Activated CD4-positive, CD25-positive, alpha-beta regulatory T cell treated with anti-CD3 and anti-CD28 coated beads, Interleukin-2, amount 50 U/mL, for 24 hours (primary cell): ENCODE data around the gene PFKFB1.
"Not testable (repeated sequence)": the region's sequence is repeated elsewhere in the genome, so short reads cannot be mapped to it uniquely, and the experiment has no call there.

ENCODE experiments used
- ATAC-seq, 2 donors: fragments of 150-1000 bp; cut with Tn5 transposase; one replicate each; pipeline ENCODE4 v1.10.0; 2021; ENCODE audit warnings: mild to moderate bottlenecking in 1 of 2, moderate library complexity in 1 of 2

PFKFB1 gene

GRCh38 chrX:54992911-54993622 is 921 bp downstream of the PFKFB1 start:
- ATAC-seq = no peak

- ATAC-seq = no peak
Observed at GRCh38 chrX:54991706-54992105, 2.3 kb downstream of the PFKFB1 start.

GRCh38 chrX:54983306-54983705 is 10.7 kb downstream of the PFKFB1 start:
- not testable (repeated sequence) for ATAC-seq

GRCh38 chrX:54980334-54980733 is 13.7 kb downstream of the PFKFB1 start:
- no peak for ATAC-seq

- ATAC-seq = no peak
Observed at GRCh38 chrX:54979432-54979831, 14.6 kb downstream of the PFKFB1 start.

- ATAC-seq = no peak
Observed at GRCh38 chrX:54978448-54978847, 15.5 kb downstream of the PFKFB1 start.

GRCh38 chrX:54977387-54977786 is 16.6 kb downstream of the PFKFB1 start:
- no peak for ATAC-seq

- ATAC-seq = no peak
Observed at GRCh38 chrX:54964766-54965497, 29.1 kb downstream of the PFKFB1 start.

- ATAC-seq = no peak
Observed at GRCh38 chrX:54961750-54962149, 32.2 kb downstream of the PFKFB1 start.

- no peak for ATAC-seq
Observed at GRCh38 chrX:54950730-54951375, 43.1 kb downstream of the PFKFB1 start.

GRCh38 chrX:54945224-54945623 is 48.8 kb downstream of the PFKFB1 start:
- no peak for ATAC-seq

- no peak for ATAC-seq
Observed at GRCh38 chrX:54944816-54945215, 49.2 kb downstream of the PFKFB1 start.

- ATAC-seq = no peak
Observed at GRCh38 chrX:54937416-54937815, 56.6 kb downstream of the PFKFB1 start.

- no peak for ATAC-seq
Observed at GRCh38 chrX:54935306-54935705, 58.7 kb downstream of the PFKFB1 start.

GRCh38 chrX:54934890-54935289 is 59.1 kb downstream of the PFKFB1 start:
- ATAC-seq = no peak

- no peak for ATAC-seq
Observed at GRCh38 chrX:54934058-54934457, 59.9 kb downstream of the PFKFB1 start.

- ATAC-seq = no peak
Observed at GRCh38 chrX:54933150-54933826, 60.7 kb downstream of the PFKFB1 start.

GRCh38 chrX:54931107-54931506 is 62.9 kb downstream of the PFKFB1 start:
- ATAC-seq = no peak

GRCh38 chrX:54930291-54931049 is 63.5 kb downstream of the PFKFB1 start:
- no peak for ATAC-seq

GRCh38 chrX:54928876-54929275 is 65.1 kb downstream of the PFKFB1 start:
- ATAC-seq = no peak

GRCh38 chrX:54926978-54927377 is 67.0 kb downstream of the PFKFB1 start:
- ATAC-seq = no peak

GRCh38 chrX:54923376-54923775 is 70.6 kb downstream of the PFKFB1 start:
- ATAC-seq = no peak

GRCh38 chrX:54922547-54922946 is 71.4 kb downstream of the PFKFB1 start:
- no peak for ATAC-seq
